Measurements from ENCODE around the gene RHBDL3. TPM values are rescaled to one million over a fixed set of nuclear protein-coding genes. Genes with fewer than 3 reads are reported as not detected.

RHBDL3 gene
- total RNA-seq, 4 donors from 2014 or later: 0.30 TPM; not detected in 3

DNA sequence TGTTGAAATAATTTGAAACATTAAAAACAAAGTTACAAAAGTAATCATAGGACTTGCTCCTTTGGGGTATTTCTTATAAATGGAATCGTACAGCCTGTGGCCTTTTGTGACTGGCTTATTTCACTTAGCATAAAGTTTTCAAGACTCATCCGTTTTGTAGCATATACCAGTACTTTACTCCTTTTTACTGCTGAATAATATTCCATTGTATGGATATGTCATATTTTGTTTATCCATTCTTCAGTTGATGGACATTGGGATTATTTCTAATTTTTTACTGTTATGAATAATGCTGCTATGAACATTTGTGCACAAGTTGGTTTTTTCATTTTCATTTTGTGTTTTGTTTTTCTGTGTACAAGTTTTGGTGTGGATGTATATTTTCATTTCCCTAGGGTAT is 30.0 kb upstream of the RHBDL3 start:
- DNase-seq (ENCODE audit: low spot score in 2 of 2): no peak
- no peaks in the 10 kb centered on the region for H3K9me3 ChIP-seq
- 94% methylated on average over 2 of the region's 2 CpGs for WGBS, 2 donors

DNA sequence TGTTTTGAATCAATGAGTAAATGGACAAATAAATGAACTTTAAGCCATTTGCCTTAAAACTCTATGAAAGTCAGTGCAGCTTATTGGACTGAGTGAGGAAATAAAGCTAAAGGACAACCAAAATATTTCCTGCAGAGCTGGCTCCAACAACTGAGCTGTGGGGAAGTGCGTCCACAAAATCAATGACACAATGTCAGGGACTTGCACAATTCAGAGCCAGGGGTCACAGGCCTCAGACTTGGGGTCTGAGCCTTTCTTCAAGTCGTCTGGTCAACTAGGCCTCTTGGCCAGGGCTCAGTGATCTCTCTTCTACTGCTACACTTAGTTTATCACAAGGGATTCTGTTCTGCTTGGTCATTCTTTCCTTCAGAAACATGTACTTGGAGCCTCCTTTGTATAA is 26.2 kb upstream of the RHBDL3 start:
- Histone ChIP-seq H3K36me3 (peaks cover 0 to 6% (median 0%) of the 10 kb centered on the region in 3 donors), H3K27ac (no peak overlapping the region), H3K27me3 (no peaks in the 10 kb centered on the region), H3K4me3 (no peak overlapping the region), H3K4me1 (no peaks in the 10 kb centered on the region), H3K9me3 (no peaks in the 10 kb centered on the region)
- WGBS, 2 donors: 33 to 46% methylated on average over 2 of the region's 2 CpGs
- TF ChIP-seq, protein P1, sequence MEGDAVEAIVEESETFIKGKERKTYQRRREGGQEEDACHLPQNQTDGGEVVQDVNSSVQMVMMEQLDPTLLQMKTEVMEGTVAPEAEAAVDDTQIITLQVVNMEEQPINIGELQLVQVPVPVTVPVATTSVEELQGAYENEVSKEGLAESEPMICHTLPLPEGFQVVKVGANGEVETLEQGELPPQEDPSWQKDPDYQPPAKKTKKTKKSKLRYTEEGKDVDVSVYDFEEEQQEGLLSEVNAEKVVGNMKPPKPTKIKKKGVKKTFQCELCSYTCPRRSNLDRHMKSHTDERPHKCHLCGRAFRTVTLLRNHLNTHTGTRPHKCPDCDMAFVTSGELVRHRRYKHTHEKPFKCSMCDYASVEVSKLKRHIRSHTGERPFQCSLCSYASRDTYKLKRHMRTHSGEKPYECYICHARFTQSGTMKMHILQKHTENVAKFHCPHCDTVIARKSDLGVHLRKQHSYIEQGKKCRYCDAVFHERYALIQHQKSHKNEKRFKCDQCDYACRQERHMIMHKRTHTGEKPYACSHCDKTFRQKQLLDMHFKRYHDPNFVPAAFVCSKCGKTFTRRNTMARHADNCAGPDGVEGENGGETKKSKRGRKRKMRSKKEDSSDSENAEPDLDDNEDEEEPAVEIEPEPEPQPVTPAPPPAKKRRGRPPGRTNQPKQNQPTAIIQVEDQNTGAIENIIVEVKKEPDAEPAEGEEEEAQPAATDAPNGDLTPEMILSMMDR (IDR thresholded peaks at IDR 0.05): no peak
- no peak for TF ChIP-seq POLR2A (IDR thresholded peaks at IDR 0.05)
- no peak for TF ChIP-seq EP300 (IDR thresholded peaks at IDR 0.05)
- DNase-seq (ENCODE audit: low spot score in 2 of 2): no peak

More for the DNA sequence above, 30.0 kb upstream of the RHBDL3 start:
- no peak overlapping the region for H3K27ac ChIP-seq
- no peaks in the 10 kb centered on the region for H3K27me3 ChIP-seq
- TF ChIP-seq EP300 (IDR thresholded peaks at IDR 0.05) (no peak), POLR2A (IDR thresholded peaks at IDR 0.05) (no peak)
- TF ChIP-seq, protein P1 (IDR thresholded peaks at IDR 0.05): no peak
- H3K4me3 ChIP-seq: no peak overlapping the region
- no peaks in the 10 kb centered on the region for H3K4me1 ChIP-seq
- H3K36me3 ChIP-seq: no peaks in the 10 kb centered on the region

DNA sequence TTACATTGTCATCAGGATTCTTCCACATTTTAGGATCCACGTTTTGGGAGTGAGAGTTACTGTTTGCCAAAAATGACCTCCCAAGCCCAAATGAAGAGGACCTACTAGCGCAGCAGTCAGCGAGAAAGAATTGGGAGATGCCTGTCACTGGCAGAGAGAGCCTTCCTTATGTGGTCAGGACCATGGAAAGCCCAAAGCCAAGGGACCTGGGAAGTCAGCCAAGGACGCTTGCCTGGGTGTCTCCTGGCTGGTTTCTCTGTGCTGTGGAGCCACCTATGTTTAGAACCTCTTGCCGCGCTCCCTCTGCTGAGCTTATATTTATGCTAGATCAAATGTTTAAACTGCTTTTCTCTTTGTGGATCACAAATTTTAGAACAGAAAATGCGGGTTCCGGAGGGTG is 24.9 kb upstream of the RHBDL3 start:
- Histone ChIP-seq H3K27ac (no peak overlapping the region), H3K4me1 (no peaks in the 10 kb centered on the region), H3K27me3 (no peaks in the 10 kb centered on the region), H3K9me3 (no peaks in the 10 kb centered on the region), H3K36me3 (peaks cover 0 to 6% (median 0%) of the 10 kb centered on the region in 3 donors), H3K4me3 (no peak overlapping the region)
- TF ChIP-seq EP300 (IDR thresholded peaks at IDR 0.05): no peak
- TF ChIP-seq, protein P1 (IDR thresholded peaks at IDR 0.05): no peak
- no peak for TF ChIP-seq POLR2A (IDR thresholded peaks at IDR 0.05)
- no peak for DNase-seq (ENCODE audit: low spot score in 2 of 2)
- 78 to 83% methylated on average over 8 of the region's 8 CpGs for whole genome bisulfite sequencing, 2 donors

DNA sequence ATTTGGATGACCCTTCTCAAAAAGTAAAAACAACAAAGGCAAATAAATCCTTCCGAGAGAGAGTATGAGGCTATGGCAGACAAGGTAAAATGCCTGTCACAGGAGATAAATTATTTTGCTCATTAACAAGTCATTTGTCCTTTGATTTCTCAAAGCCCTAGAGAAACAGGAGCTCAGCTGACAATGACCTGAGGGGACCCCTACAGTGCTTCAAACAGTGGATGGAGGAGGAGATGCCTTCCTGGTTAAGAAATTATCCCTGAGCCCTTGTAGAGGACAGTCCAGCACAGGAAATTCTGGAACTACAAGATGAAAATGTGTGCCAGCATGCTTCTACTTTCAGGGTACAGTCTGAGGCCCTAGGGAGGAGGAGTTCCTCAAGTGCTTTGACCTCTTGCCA is 24.0 kb upstream of the RHBDL3 start:
- 84 to 85% methylated on average over 1 of the region's 1 CpG for WGBS, 2 donors
- H3K27me3 ChIP-seq: no peaks in the 10 kb centered on the region
- H3K4me3 ChIP-seq: no peak overlapping the region
- no peaks in the 10 kb centered on the region for H3K4me1 ChIP-seq
- TF ChIP-seq EP300 (IDR thresholded peaks at IDR 0.05): no peak
- TF ChIP-seq POLR2A (IDR thresholded peaks at IDR 0.05): no peak
- TF ChIP-seq, protein P1 (IDR thresholded peaks at IDR 0.05): no peak
- H3K36me3 ChIP-seq: peaks cover 0 to 6% (median 0%) of the 10 kb centered on the region in 3 donors
- no peaks in the 10 kb centered on the region for H3K9me3 ChIP-seq
- H3K27ac ChIP-seq: no peak overlapping the region
- DNase-seq (ENCODE audit: low spot score in 2 of 2): no peak

DNA sequence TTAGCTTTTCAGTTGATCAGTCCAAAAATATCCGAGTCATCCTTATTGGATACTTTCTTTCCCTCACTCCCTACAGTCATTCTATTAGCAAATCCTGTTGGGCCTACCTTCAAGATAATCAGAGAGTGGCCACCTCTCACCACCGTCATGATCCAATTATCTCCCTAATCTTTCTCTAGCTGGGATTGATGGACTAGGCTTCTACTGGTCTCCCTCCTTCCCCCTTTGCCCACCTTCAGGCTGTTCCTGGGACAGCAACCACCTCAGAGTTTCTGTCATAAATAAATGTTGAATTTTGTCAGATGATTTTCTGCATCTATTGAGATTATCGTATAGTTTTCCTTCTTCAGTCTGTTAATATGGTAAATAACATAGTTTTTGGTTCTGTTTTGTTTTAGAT is 16.2 kb upstream of the RHBDL3 start:
- Histone ChIP-seq H3K36me3 (no peaks in the 10 kb centered on the region), H3K9me3 (no peaks in the 10 kb centered on the region), H3K4me3 (no peak overlapping the region), H3K27ac (no peak overlapping the region), H3K27me3 (no peaks in the 10 kb centered on the region), H3K4me1 (no peaks in the 10 kb centered on the region)
- TF ChIP-seq, protein P1 (IDR thresholded peaks at IDR 0.05): no peak
- no peak for TF ChIP-seq EP300 (IDR thresholded peaks at IDR 0.05)
- no peak for TF ChIP-seq POLR2A (IDR thresholded peaks at IDR 0.05)
- WGBS, 2 donors: 89 to 90% methylated on average over 3 of the region's 3 CpGs
- DNase-seq (ENCODE audit: low spot score in 2 of 2): no peak

Measured in tibial nerve (tissue), 4 donors.